ENCODE results near the gene AIMP2.
A peak's percentile ranks its signal among the peaks of the same experiment; 100 is the strongest.
"Not testable (repeated sequence)": the region's sequence is repeated elsewhere in the genome, so short reads cannot be mapped to it uniquely, and the experiment has no call there.

The AIMP2 gene

DNA sequence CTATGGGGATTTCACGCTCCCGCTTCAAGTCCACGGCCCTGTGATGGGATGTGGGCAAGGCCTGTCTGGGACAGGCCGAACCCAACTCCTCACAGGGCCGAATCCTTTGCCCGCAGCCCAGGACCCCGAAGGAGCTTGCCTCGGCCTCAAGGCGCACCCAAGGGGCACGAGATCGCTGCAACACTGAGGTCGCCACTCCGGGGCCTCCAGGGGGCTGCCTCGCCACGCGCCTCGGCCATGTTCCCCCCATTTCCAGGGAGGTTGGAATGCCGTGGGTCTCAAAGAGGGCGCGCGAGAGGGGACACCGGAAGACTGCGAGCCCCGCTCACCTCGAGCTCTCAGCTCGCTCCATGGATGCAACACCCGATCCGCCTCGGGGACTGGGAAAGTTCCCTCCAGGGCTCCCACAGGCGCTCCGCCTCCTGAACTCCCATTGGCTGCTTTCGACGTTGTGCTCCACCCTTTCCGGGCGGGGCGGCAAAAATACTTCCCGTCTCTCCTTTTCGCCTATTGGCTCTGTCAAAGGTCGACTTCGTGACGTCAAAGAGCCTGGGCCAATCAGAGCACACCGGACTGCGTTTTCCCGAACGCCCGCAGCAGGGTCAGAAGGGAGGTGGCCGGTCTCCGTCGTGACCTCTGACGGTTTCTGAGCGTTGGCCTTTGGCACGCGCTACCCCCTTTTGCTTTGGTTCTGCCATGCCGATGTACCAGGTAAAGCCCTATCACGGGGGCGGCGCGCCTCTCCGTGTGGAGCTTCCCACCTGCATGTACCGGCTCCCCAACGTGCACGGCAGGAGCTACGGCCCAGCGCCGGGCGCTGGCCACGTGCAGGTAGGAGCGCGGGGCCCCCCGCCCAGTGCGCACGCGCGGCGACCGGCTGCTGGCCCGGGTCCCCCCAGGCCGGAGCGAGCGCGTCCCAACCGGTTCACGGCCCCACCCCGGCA lies at the start of gene AIMP2, which contains the start of gene PMS2:
TSS of gene AIMP2 (plus strand) at position 605 of the 944 bp plus-strand sequence. CDS start at position 697, 92 bp downstream.
TSS of gene PMS2 (minus strand) at position 382 of the 944 bp plus-strand sequence. CDS start at position 352, 30 bp downstream.
- peak; percentile 95 for DNase-seq

DNA sequence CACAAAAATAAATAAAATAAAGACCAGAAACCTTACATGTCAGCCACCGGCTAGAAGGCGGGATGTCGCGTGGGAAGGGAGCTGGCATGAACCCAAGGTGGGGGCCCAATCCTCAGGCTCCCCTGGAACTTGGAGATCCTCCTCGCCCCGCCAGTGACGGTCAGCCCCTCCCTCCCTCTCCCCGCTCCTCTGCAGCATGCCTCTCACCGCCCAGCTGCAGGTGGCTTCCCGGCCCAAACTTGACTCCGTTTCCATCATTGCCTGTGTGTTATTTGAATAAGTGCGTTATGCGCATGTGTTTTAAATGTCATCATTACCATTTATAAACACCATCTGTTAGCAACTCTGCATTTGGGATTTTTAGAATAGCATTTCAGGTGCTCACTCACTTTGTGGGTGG lies 45.9 kb upstream of the AIMP2 start:
- not testable (repeated sequence) for DNase-seq

DNA sequence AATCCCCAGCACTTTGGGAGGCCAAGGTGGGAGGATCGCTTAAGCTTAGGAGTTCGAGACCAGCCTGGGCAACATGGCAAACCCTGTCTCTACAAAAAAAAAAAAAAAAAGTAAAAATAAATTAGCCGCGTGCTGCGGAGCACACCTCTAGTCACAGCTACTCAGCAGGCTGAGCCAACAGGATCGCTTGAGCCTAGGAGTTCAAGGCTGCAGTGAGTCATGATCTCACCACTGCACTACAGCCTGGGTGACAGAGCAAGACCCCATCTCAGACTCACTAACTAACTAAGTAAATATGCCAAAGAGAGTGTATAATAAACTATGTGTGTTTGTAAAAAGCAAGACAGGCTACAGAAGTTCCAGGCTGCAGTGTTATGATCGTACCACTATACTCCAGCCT lies 45.3 kb upstream of the AIMP2 start:
- not testable (repeated sequence) for DNase-seq

DNA sequence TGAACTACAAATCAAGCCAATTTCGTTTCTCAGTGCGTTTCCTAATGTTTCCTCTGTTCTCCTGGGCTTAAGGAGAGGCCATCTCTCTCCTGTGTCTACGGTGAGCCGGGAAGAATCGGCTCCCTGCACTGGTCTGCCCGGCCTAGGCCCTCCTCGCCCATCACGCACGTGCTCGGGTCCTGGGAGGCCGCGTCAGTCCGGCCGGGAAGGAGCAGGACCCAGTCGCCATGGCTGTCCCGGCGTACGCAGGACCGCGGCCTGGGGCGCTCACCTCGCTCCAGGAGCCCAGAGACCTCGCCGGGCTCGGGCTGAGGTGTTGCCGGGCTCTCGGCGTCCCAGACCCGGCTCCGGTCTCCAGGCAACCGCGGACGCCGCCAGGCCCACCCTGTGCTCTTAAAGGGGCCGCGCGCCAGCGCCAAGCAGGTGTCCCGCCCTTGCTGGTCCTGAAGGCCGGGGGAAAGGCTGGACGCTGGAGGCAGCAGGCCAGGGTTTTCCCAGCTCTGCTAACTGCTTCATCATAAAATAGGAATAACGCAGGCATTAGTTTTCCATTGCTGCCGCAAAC lies 38.6 kb upstream of the AIMP2 start, which contains the start of gene RSPH10B:
TSS of gene RSPH10B (minus strand) at position 343 of the 565 bp plus-strand sequence. CDS start 3,573 bp downstream, outside the sequence.
- not testable (repeated sequence) for DNase-seq

DNA sequence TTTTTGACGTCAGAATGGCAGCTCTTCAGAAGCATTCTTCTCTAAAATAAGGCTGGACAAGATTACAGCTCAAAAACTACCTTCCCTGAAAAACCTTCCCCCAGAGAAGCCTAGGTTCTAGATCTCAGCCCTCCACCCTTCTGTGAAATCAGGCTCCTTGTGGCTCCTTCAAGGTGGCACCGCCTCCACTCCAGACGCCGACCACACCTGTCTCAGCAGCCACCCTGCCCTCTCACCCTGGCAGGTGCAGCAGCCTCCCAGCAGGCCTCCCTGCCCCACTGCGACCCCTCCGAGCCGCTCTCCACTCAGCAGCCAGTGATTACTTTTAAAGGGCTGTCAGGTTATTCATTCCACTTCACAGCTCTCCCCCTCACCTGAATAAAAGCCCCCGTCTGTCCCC lies 35.5 kb upstream of the AIMP2 start:
- not testable (repeated sequence) for DNase-seq

DNA sequence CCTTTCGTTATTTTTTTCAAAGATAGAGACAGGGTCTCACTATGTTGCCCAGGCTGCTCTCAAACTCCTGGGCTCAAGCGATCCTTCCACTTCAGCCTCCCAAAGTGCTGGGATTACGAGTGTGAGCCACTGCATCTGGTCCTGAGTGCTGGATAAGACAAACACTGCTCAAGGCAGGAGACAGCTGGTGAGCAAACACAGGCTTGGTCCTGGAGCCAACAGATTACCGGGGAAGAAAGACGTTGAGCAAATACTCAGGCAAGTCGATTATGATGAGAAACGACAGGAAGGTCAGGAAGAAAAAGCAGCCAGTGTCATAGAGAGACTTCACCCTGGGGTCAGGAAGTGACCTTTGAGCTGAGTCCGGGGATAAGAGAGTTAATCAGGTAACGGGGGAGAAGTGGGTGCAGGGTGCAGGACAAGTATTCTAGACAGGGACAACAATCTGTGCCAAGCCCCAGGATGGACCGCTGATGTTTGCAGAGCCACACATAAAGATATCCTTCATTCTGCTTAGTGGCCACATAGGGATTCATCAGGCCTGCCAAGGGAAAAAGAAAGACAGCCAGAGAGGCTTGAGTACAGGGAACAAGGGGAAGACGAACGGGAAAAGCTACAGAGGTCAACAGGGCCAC lies 29.3 kb upstream of the AIMP2 start:
- not testable (repeated sequence) for DNase-seq

DNA sequence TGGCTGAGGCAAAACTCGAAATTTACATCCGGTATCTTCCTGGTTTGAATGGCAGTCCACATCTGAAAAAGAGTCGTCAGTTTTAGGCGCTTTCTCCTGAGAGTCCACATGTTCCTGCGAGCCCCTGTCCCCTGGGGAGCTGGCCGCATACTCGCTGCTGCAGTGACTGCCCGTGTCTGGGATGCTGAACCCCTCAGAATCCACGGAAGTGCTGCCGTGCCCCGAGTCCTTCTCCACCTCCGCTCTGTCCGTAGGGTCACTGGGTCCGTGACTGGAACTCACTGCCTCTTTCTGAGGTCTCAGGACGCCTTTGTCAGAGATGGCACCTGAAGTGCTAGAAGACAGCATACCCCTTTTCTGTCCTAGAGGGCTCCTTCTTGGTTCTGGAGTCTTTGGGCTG lies 22.0 kb upstream of the AIMP2 start:
- not testable (repeated sequence) for DNase-seq

DNA sequence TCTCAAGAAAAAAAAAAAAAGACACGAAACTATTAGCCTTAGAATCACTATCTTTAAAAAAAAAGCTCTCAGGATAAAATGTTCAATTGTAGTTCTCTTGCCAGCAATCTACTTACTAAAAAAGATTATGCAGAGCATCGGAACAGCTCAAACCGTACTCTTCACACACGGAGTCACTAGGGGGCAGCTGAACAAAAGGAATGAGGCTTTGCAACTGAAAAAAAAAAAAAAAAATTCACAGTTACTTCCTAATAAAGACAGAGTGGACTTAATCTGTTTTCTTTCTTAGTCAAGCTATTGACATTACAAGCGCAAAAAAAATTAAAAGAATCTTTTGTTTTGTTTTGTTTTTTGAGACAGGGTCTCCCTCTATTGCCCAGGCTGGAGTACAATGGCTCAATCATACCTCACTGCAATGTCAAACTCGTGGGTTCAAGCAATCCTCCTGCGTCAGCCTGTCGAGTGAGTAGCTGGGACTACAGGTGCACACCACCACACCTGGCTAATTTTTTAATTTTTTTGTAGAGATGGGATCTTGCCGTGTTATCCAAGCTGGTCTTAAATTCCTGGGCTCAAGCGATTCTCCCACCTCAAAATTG lies 11.8 kb upstream of the AIMP2 start:
- peak; percentile 66 for DNase-seq

DNA sequence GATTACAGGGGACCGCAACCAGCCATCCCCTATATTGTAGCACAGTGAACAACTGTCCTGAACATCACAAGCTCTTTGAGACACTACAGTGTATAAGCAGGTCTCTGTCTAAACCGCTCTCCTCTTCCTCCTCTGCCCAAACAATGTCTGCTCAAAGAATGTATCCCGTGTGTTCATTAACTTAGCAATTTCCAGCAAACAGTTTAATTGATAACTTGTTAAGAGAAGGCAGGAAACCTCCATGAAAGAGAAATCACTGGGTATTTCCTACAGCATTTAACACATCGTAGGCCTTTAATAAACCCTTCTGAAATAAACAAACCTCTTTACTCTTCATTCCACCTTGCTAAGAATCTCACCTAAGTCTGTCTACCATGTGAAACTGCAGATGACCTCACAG lies 1.7 kb upstream of the AIMP2 start:
- no peak for DNase-seq

DNA sequence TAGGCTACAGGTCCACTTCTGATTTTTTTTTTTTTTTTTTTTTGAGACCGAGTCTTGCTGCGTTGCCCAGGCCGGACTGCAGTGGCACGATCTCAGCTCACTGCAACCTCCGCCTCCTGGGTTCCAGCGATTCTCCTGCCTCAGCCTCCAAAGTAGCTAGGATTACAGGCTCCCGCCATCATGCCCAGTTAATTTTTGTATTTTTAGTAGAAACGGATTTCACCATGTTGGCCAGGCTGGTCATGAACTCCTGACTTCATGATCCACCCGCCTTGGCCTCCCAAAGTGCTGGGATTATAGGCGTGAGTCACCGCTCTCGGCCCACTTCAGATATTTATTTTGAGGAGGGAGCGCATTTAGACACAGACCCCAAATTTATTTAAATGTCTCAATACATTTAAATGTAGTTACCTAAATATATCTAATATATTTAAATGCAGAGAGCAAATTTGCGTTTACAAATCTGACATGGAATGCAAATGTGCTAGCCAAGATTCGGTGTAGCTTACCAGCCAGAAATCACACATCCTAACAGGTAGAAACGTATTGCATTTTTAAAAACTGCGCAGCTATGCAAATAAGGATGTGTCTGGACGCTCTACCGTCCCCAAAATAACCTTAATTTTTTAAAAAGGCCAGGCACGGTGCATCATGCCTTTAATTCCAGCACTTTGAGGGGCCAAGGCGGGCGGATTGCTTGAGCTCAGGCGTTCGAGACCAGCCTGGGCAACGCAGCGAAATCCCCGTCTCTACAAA lies 1.1 kb upstream of the AIMP2 start:
- DNase-seq, result not testable (repeated sequence)

DNA sequence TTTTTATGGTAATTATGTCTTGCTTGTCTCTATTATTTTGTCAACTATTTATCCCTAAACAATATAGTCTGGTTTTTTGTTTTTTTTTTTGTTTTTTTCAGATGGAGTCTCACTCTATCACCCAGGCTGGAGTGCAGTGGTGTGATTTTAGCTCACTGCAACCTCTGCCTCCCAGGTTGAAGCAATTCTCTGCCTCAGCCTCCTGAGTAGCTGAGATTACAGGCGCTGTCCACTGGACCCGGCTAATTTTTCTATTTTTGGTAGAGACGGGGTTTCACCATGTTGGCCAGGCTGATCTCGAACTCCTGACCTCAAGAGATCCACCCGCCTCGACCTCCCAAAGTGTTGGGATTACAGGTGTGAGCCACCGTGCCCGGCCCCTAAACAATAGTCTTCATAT lies 1.3 kb downstream of the AIMP2 start:
- not testable (repeated sequence) for DNase-seq

DNA sequence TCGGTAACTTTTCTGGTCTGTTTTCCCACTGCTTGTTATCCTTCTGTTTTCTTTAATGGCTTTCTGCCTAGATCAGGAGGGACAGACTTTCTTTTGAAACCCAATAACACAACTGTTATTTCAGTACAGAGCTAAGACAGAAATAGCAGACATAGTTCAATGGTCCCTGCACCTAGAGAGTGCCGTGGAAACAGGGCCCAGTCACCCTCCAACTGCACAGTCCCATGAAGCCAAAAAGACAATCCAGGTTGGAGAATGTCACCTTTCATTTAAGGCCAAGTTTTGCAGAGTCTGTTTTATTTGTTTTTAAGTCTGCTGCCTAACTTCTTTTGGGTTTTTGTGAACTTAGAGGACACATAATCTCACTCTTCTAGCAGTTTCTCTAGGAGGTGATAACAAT lies 2.5 kb downstream of the AIMP2 start:
- DNase-seq, result no peak

DNA sequence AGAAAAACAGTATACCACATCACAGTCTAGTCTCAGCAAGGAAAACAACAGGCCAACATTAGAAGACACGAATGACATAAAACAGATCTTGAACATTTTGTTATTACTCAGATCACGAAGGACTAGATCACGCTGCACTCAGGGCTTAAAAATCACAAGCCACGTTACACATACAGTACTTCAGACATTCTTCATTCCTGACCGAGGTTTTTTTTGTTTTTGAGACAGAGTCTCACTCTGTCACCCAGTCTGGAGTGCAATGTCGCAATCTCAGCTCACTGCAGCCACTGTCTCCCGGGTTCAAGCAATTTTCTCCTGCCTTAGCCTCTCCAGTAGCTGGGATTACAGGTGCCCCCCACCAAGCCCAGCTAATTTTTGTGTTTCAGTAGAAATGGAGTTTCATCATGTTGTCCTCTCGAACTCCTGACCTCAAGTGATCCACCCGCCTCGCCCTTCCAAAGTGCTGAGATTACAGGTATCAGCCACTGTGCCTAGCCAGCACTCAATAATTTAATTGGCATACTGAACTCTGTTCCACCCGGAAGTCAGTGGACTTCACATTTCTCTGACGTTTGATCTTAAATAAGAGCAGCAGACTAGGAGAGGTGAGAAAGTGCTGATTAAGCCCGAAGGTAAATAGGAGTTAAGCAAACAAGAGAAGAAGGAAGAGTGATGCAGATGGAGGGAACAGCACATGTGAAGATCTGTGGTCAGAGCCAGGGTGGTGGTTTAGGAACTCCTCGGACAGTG lies 3.5 kb downstream of the AIMP2 start:
- DNase-seq, result no peak

DNA sequence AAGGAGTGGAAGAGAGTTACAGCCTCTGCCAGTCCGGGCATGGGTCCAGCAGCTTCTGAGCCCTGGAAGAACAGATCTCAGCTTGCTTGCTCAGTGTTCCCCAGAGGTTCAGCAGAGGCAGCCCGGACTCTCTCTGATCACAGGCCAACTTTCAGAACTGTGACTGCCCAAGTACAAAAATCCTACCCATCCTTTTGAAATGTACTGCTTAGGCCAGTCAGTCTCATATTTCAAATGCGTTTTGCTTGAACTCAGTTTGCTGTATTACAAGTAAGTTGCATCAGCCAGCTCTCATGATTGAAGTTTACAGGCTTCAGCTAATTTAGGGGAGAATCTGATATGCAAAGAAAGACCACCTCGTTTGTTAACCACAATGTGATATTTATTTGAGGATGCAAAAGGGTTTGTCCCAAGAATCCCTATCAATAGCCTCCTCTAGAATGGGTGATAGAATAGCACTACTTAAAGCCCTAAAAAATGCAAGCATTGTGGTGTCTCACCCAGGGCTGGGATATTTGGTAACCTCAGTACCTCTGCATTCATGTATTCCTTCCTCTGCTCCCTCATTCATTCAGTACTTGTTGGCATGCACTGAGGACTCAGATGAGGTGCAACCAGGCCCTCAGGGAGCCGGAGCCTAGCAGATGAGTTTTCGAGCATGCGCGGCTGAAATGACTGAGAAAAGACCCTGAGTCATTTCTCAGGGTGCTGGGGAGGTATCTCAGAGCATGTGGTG lies 7.0 kb downstream of the AIMP2 start:
- DNase-seq, result no peak

DNA sequence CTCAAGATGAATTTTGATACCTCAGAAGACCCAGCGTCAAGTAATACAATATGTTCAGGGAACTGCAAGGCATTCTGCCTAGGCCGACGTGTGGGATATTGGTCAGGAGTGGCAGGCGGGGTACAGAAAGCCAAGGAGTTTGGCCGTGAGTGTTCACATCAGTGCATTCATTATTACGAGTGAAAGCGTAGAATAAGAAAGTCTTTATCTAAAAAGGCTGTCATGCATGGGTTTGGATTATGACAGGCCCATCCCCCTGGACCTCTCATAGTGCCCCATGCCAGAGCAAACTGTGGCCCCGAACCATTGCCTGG lies 7.5 kb downstream of the AIMP2 start:
- no peak for DNase-seq

DNA sequence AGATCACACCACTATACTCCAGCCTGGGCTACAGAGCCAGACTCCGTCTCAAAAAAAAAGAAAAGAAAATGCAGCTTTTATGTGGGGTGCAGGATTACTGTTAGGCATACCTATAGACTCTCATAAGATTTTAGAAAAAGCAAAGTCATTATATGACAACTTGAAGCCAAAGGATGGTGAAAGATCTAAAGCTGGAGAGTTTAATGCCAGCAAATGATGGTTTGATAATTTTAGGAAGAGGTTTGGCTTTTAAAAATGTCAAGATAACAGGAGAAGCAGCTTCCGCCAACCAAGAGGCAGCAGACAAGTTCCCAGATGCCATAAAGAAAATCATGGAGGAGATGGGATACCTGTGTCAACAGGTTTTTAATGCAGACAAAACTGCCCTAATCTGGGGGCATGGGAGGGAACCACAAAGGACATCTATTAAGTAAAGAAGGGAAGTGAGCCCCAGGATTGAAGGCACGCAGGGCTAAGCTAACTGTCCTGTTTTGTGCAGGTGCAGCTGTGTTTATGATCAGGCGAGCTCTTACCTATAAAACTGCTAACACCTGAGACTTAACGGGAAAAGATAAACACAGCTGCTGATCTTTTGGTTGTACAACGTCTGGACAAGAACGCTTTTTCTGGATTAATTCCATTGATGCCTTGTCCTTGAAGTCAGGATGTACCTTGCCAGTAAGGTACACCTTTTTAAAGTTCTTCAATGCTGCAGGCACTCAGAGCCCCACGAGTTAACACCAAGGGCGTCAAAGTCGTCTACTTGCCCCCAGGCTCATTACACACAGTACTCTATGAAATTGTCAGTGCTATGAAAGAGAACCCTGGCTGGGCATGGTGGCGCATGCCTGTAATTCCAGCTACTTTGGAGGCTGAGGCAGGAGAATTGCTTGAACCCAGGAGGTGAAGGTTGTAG lies 11.6 kb downstream of the AIMP2 start:
- no peak for DNase-seq

DNA sequence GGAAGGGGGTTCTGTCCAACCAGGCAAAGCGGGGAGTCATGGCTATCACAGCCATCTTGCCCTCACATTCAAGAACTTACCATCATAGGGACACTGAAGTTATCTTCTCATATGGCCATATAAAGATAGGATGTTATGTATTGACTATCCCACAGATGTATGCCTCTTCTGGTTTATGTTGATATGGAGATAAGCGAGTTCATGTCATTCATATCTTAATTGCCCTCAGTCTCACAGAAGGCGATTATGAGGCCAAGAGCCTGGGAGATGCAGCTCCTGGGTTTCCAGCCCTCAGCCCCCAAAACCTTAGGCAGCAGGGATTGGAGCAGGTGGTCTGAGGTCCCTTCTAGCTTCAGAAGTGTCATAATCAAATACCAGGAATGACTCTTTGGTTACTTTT lies 13.6 kb downstream of the AIMP2 start:
- DNase-seq, result no peak

DNA sequence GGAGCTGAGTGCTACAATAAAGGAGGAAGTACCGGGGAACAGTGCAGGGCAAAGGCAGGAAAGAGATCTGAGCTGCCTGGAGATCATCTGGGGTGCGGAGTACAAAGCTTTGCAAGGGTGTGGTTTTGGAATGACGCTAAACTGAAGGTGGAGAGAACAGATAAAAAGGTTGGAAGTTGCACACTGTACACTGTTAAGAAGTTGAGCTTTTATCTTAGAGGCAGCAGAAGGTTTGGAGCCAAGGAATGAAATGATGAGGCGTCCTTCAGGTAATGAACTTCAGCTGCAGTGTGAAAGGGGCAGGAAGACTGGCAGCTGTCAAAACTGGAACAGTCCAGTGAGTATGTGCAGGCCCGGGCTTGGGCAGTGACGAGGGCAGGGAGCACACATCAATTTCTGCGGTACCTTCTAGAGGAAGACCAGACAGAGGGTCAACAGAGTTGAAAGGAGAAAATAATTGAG lies 14.9 kb downstream of the AIMP2 start:
- no peak for DNase-seq

DNA sequence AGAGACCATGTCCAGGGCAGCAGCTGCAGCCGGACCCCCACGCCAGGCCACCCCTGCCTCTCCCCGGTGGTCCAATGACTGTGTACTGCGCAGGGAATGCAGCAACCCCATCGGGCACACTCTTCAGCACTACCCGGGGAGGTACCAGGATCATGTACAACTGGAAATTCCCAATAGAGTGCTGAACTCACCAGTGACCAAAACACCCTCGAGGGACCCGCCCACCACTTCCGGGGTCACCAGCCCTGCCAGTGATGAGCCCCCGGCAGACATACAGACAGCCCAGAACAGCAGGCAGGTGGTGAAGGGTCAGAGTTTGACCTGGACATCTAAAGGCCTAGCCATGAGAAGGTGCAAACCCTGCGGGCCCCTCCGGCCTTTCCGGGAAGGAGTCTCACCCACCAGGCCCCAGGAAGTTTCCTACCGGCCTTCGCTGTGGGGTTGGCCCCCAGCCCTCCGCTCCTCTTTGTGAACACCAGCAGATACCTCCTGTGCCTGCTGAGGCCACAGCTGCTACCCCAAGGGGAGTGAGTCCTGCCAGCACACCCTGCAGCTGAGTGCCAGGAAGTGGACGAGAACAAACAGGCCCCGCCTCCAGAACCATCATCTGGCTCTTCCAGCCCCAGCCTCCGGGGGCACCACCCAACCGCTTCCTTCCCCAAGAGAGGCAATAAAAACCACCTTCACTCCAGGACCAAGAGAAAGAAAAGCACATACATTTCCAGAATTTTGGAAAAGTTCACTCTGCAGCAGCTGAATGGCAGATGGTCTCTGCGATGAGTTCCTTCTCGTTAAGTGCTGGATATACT lies 17.1 kb downstream of the AIMP2 start:
- DNase-seq, result peak; percentile 84

Data from CD4-positive, alpha-beta T cell treated with Interleukin-17A for 4 hours (primary cell).